MM.1S (cell line): Measurements from ENCODE around the gene BRWD1.

ENCODE experiments used
- DNase-seq: peaks from one replicate; pipeline ENCODE4 v3.0.0-alpha.2; 2015
- H2AFZ ChIP-seq: fragments of 300-600 bp; sonication (generic); 2 replicates; pipeline ENCODE4 v1.6.0; 2016; ENCODE audit warnings: antibody characterized with exemption, low read length
- H3F3A ChIP-seq: fragments of 300-600 bp; sonication (generic); 2 replicates; pipeline ENCODE4 v1.6.1; 2016; ENCODE audit warnings: mild to moderate bottlenecking, antibody characterized with exemption, low read length, moderate library complexity, mixed read lengths; ENCODE audit not compliant: insufficient read depth
- H3K27ac ChIP-seq: fragments of 300-600 bp; sonication (generic); 2 replicates; pipeline ENCODE4 v1.5.1; 2016; ENCODE audit warnings: mild to moderate bottlenecking, low read length
- H3K27me3 ChIP-seq: fragments of 300-600 bp; sonication (generic); replicated peaks from 2 replicates; pipeline ENCODE4 v1.6.0; 2016; ENCODE audit warnings: low read length; ENCODE audit not compliant: insufficient read depth
- H3K36me3 ChIP-seq: fragments of 300-600 bp; sonication (generic); replicated peaks from 2 replicates; pipeline ENCODE4 v1.6.1; 2016; ENCODE audit warnings: mild to moderate bottlenecking, low read length, mixed read lengths; ENCODE audit not compliant: insufficient read depth
- H3K4me1 ChIP-seq: fragments of 300-600 bp; sonication (generic); 2 replicates; pipeline ENCODE4 v1.6.1; 2016; ENCODE audit warnings: low read length, mixed read lengths
- H3K4me2 ChIP-seq: fragments of 300-600 bp; sonication (generic); 2 replicates; pipeline ENCODE4 v1.6.0; 2016; ENCODE audit warnings: low read depth, low read length
- H3K4me3 ChIP-seq: fragments of 300-600 bp; sonication (generic); 2 replicates; pipeline ENCODE4 v1.5.1; 2016; ENCODE audit warnings: low read length, mixed read lengths
- H3K79me2 ChIP-seq: fragments of 300-600 bp; sonication (generic); 2 replicates; pipeline ENCODE4 v1.6.1; 2016; ENCODE audit warnings: mixed run types, low read length, mixed read lengths
- H3K9ac ChIP-seq: fragments of 300-600 bp; sonication (generic); 2 replicates; pipeline ENCODE4 v1.6.1; 2016; ENCODE audit warnings: low read length, mixed read lengths
- H3K9me2 ChIP-seq: fragments of 300-600 bp; sonication (generic); replicated peaks from 2 replicates; pipeline ENCODE4 v1.6.1; 2016; ENCODE audit warnings: mild to moderate bottlenecking, low read length, mixed read lengths; ENCODE audit not compliant: insufficient read depth
- H3K9me3 ChIP-seq: fragments of 300-600 bp; sonication (generic); replicated peaks from 2 replicates; pipeline ENCODE4 v1.6.1; 2016; ENCODE audit warnings: mild to moderate bottlenecking, low read length, mixed read lengths; ENCODE audit not compliant: insufficient read depth
- H4K20me1 ChIP-seq: fragments of 300-600 bp; sonication (generic); 2 replicates; pipeline ENCODE4 v1.6.1; 2016; ENCODE audit warnings: mild to moderate bottlenecking, low read length, moderate library complexity, mixed read lengths; ENCODE audit not compliant: insufficient read depth
- CTCF ChIP-seq: fragments of 300-600 bp; sonication (generic); IDR thresholded peaks from 2 replicates; pipeline ENCODE4 v1.5.1; 2016; ENCODE audit warnings: antibody characterized with exemption, low read length, mixed read lengths
- EZH2 ChIP-seq: fragments of 300-600 bp; sonication (generic); optimal IDR thresholded peaks from 2 replicates; pipeline ENCODE3; 2017; ENCODE audit warnings: low read depth, mild to moderate bottlenecking, antibody characterized with exemption, low read length, mixed read lengths
- EZH2phosphoT487 ChIP-seq: fragments of 300-600 bp; sonication (generic); IDR thresholded peaks from 2 replicates; pipeline ENCODE4 v1.6.1; 2018; ENCODE audit warnings: antibody characterized with exemption, low read length

BRWD1 gene

GRCh38 chr21:39348355-39349210 lies 35.2 kb upstream of the BRWD1 start, which contains the start of gene HMGN1:
Gene HMGN1, minus strand, starts transcription at chr21:39349088. Its CDS starts 171 bp downstream, at chr21:39348917.
- peak within 1 kb of the TSS; percentile 88 for H3K4me2 ChIP-seq
- peaks cover 17% of the 10 kb centered on the region for H4K20me1 ChIP-seq
- DNase-seq = peak; percentile 94
- H3K79me2 ChIP-seq = peaks cover 48% of the 10 kb centered on the region
- H3K4me3 ChIP-seq = peak within 1 kb of the TSS; percentile 90
- H3K9ac ChIP-seq = peak within 1 kb of the TSS; percentile 85
- H3F3A ChIP-seq = peaks cover 17% of the 10 kb centered on the region
- peaks cover 11% of the 10 kb centered on the region for H3K4me1 ChIP-seq
- no peaks in the 10 kb centered on the region for H3K9me2 ChIP-seq
- TF ChIP-seq EZH2 = no peak
- TF ChIP-seq CTCF = no peak
- no peak for TF ChIP-seq EZH2phosphoT487
- no peaks in the 10 kb centered on the region for H3K27me3 ChIP-seq
- H3K27ac ChIP-seq = peak within 1 kb of the TSS; percentile 79
- H3K9me3 ChIP-seq = no peaks in the 10 kb centered on the region
- peaks cover 33% of the 10 kb centered on the region for H3K36me3 ChIP-seq
- peak within 1 kb of the TSS; percentile 88 for H2AFZ ChIP-seq

GRCh38 chr21:39348040-39348354 lies 34.6 kb upstream of the BRWD1 start:
- Histone ChIP-seq H3F3A (peaks cover 17% of the 10 kb centered on the region), H3K79me2 (peaks cover 54% of the 10 kb centered on the region), H3K4me3 (peak overlapping the region; percentile 90), H2AFZ (peak overlapping the region; percentile 50), H3K4me2 (peak overlapping the region; percentile 88), H3K9me2 (no peaks in the 10 kb centered on the region), H3K27ac (peak overlapping the region; percentile 79), H4K20me1 (peaks cover 20% of the 10 kb centered on the region), H3K9ac (peak overlapping the region; percentile 85), H3K4me1 (peaks cover 11% of the 10 kb centered on the region), H3K9me3 (no peaks in the 10 kb centered on the region), H3K27me3 (no peaks in the 10 kb centered on the region), H3K36me3 (peaks cover 39% of the 10 kb centered on the region)
- no peak for DNase-seq
- no peak for TF ChIP-seq EZH2phosphoT487
- TF ChIP-seq CTCF = no peak
- TF ChIP-seq EZH2 = no peak

- Histone ChIP-seq H4K20me1 (peaks cover 20% of the 10 kb centered on the region), H3K9ac (peak overlapping the region; percentile 85), H3K4me2 (peak overlapping the region; percentile 88), H3K79me2 (peaks cover 54% of the 10 kb centered on the region), H3K9me3 (no peaks in the 10 kb centered on the region), H3K36me3 (peaks cover 40% of the 10 kb centered on the region), H3K4me3 (peak overlapping the region; percentile 90), H3K27ac (peak overlapping the region; percentile 79; the same call in 1 of the 2 replicates), H3K9me2 (no peaks in the 10 kb centered on the region), H3K4me1 (peaks cover 11% of the 10 kb centered on the region), H3F3A (peaks cover 17% of the 10 kb centered on the region), H2AFZ (no peak overlapping the region), H3K27me3 (no peaks in the 10 kb centered on the region)
- TF ChIP-seq EZH2phosphoT487 (no peak), CTCF (no peak), EZH2 (no peak)
- peak; percentile 24 for DNase-seq
Observed at GRCh38 chr21:39347537-39347936, 34.1 kb upstream of the BRWD1 start.
